GM12878 (cell line): ENCODE data around the gene NR6A1. TPM values are rescaled to one million over a fixed set of nuclear protein-coding genes. Genes with fewer than 3 reads are reported as not detected.

Source experiments
- ATAC-seq: fragments of 200-7000 bp; cut with Tn5 transposase; 3 replicates; pipeline ENCODE4 v1.9.1; 2020; ENCODE audit warnings: mild to moderate bottlenecking, moderate library complexity
- BruUV-seq: library from RNA; stranded (reverse); fragments of 400-500 nt; replicated peaks from 2 replicates; lab custom pipeline; 2021; lab: Mats Ljungman, UMichigan
- CTCF ChIA-PET: fragments of 300-600 bp; sonication (Branson Sonifier 250); formaldehyde crosslinking; extraction: SDS; loops from one replicate; lab custom pipeline; 2021; ENCODE audit warnings: inconsistent platforms; lab: Yijun Ruan, JAX
- POLR2A ChIA-PET: fragments of 350-600 bp; formaldehyde crosslinking; extraction: SDS; loops from one replicate; lab custom pipeline; 2021; ENCODE audit warnings: inconsistent platforms; lab: Charles Lee
- RAD21 ChIA-PET: fragments of 300-600 bp; sonication (Branson Sonifier 250); formaldehyde crosslinking; loops from one replicate; lab custom pipeline; 2023; ENCODE audit warnings: antibody characterized with exemption; ENCODE audit not compliant: unreplicated experiment; lab: Charles Lee
- SMC1A ChIA-PET: fragments of 300-600 bp; sonication (Branson Sonifier 250); formaldehyde crosslinking; loops from one replicate; lab custom pipeline; 2023; ENCODE audit not compliant: unreplicated experiment, uncharacterized antibody; lab: Charles Lee
- DNase-seq: peaks from one replicate; pipeline ENCODE4 v3.0.0-alpha.2; 2011; ENCODE audit warnings: low read depth, low spot score
- FAIRE-seq: peaks from 3 replicates; lab custom pipeline; 2011; peaks lifted over from hg19 to GRCh38; lab: Jason Lieb, UNC
- H2AFZ ChIP-seq: 2 replicates; pipeline ENCODE4 v1.6.0; 2011; ENCODE audit warnings: low read depth, low read length, control low read depth; ENCODE audit not compliant: control insufficient read depth
- H3K27ac ChIP-seq: 2 replicates; pipeline ENCODE4 v1.5.1; 2011; ENCODE audit warnings: control low read depth; ENCODE audit not compliant: control insufficient read depth, insufficient read depth
- H3K27me3 ChIP-seq, 2 experiments: replicated peaks in 1 of 2; 2 replicates each; pipeline versions ENCODE4 v1.6.0 to v1.6.1; 2011; ENCODE audit warnings: low read length in 1 of 2; ENCODE audit not compliant: control insufficient read depth in 2 of 2, insufficient read depth in 2 of 2
- H3K36me3 ChIP-seq, 2 experiments: 2 replicates each; pipeline ENCODE4 v1.5.1; 2011; ENCODE audit warnings: low read length in 1 of 2; ENCODE audit not compliant: control insufficient read depth in 2 of 2, insufficient read depth in 2 of 2
- H3K4me1 ChIP-seq: 2 replicates; pipeline ENCODE4 v1.6.1; 2011; ENCODE audit warnings: mild to moderate bottlenecking, low read length, moderate library complexity, mixed read lengths; ENCODE audit not compliant: control insufficient read depth, insufficient read depth
- H3K4me2 ChIP-seq: 2 replicates; pipeline ENCODE4 v1.6.0; 2011; ENCODE audit warnings: control low read depth; ENCODE audit not compliant: control insufficient read depth, insufficient read depth
- H3K4me3 ChIP-seq: fragments of 200-600 bp; sonication (generic); 2 replicates; pipeline ENCODE4 v1.5.1; 2016
- H3K79me2 ChIP-seq: 2 replicates; pipeline ENCODE4 v1.6.0; 2011; ENCODE audit warnings: low read length; ENCODE audit not compliant: control insufficient read depth, insufficient read depth
- H3K9ac ChIP-seq: 2 replicates; pipeline ENCODE4 v1.8.0; 2011; ENCODE audit warnings: low read length, control low read depth, mixed read lengths; ENCODE audit not compliant: control insufficient read depth, insufficient read depth
- H3K9me3 ChIP-seq: replicated peaks from 3 replicates; pipeline ENCODE4 v1.5.1; 2011; ENCODE audit warnings: mild to moderate bottlenecking, low read length; ENCODE audit not compliant: control insufficient read depth, insufficient read depth
- H4K20me1 ChIP-seq: 2 replicates; pipeline ENCODE4 v1.6.0; 2011; ENCODE audit not compliant: control insufficient read depth, insufficient read depth
- ATF3 ChIP-seq: IDR thresholded peaks from 2 replicates; pipeline ENCODE4 v1.6.1; 2011; ENCODE audit warnings: low read depth, mild to moderate bottlenecking, low read length, moderate library complexity, borderline replicate concordance; ENCODE audit errors: extremely low read depth
- BACH1 ChIP-seq: fragments of 450-650 bp; IDR thresholded peaks from 2 replicates; pipeline ENCODE4 v1.6.1; 2017; ENCODE audit warnings: mild to moderate bottlenecking, borderline replicate concordance
- BMI1 ChIP-seq: fragments of 450-650 bp; IDR thresholded peaks from 2 replicates; pipeline ENCODE4 v1.6.1; 2016; ENCODE audit warnings: mild to moderate bottlenecking, moderate library complexity, borderline replicate concordance
- CBX3 ChIP-seq: fragments of 200-600 bp; sonication (generic); IDR thresholded peaks from 2 replicates; pipeline ENCODE4 v1.6.1; 2016; ENCODE audit warnings: low read depth, borderline replicate concordance
- CBX5 ChIP-seq: sonication (generic); IDR thresholded peaks from 2 replicates; pipeline ENCODE4 v1.6.1; 2016; ENCODE audit warnings: low read depth, moderate library complexity, mild to moderate bottlenecking, inconsistent platforms
- CEBPZ ChIP-seq: fragments of 150-350 bp; IDR thresholded peaks from 2 replicates; pipeline ENCODE4 v1.6.1; 2016; ENCODE audit warnings: low read depth, low read length
- CREM ChIP-seq: IDR thresholded peaks from 2 replicates; pipeline ENCODE4 v1.6.1; 2014; ENCODE audit warnings: antibody characterized with exemption, low read depth
- FOS ChIP-seq: IDR thresholded peaks from 3 replicates; pipeline ENCODE4 v1.6.1; 2011; ENCODE audit warnings: borderline replicate concordance; ENCODE audit not compliant: insufficient read length; ENCODE audit errors: extremely low read depth
- HSF1 ChIP-seq: fragments of 150-350 bp; IDR thresholded peaks from 2 replicates; pipeline ENCODE4 v1.6.1; 2014; ENCODE audit warnings: mild to moderate bottlenecking, low read depth, low read length
- JUNB ChIP-seq: IDR thresholded peaks from 2 replicates; pipeline ENCODE4 v1.6.1; 2016; ENCODE audit warnings: antibody characterized with exemption, mild to moderate bottlenecking
- KDM1A ChIP-seq: fragments of 200-600 bp; sonication (generic); IDR thresholded peaks from 2 replicates; pipeline ENCODE4 v1.6.1; 2016; ENCODE audit warnings: borderline replicate concordance
- MXI1 ChIP-seq: fragments of 150-350 bp; IDR thresholded peaks from 2 replicates; pipeline ENCODE4 v1.6.1; 2011; ENCODE audit warnings: low read depth, mild to moderate bottlenecking, inconsistent platforms, low read length, improper control_type of control experiment
- RAD51 ChIP-seq: fragments of 450-650 bp; IDR thresholded peaks from 2 replicates; pipeline ENCODE4 v1.6.1; 2016; ENCODE audit warnings: moderate library complexity, mild to moderate bottlenecking, inconsistent platforms
- TAF1 ChIP-seq: IDR thresholded peaks from 2 replicates; pipeline ENCODE4 v1.6.1; 2011; ENCODE audit warnings: mild to moderate bottlenecking, low read depth, low read length, borderline replicate concordance
- TBL1XR1 ChIP-seq: IDR thresholded peaks from 2 replicates; pipeline ENCODE4 v1.6.1; 2012; ENCODE audit warnings: low read depth, low read length, improper control_type of control experiment
- ZNF207 ChIP-seq: fragments of 450-650 bp; IDR thresholded peaks from 2 replicates; pipeline ENCODE4 v1.6.1; 2014; ENCODE audit warnings: antibody characterized with exemption, mild to moderate bottlenecking, borderline replicate concordance
- ZNF217 ChIP-seq: fragments of 450-650 bp; IDR thresholded peaks from 2 replicates; pipeline ENCODE4 v1.6.1; 2017; ENCODE audit warnings: antibody characterized with exemption, mild to moderate bottlenecking
- ZNF24 ChIP-seq: fragments of 450-650 bp; IDR thresholded peaks from 2 replicates; pipeline ENCODE4 v1.6.1; 2017; ENCODE audit warnings: antibody characterized with exemption, mild to moderate bottlenecking
- ZNF622 ChIP-seq: fragments of 450-650 bp; IDR thresholded peaks from 2 replicates; pipeline ENCODE4 v1.6.1; 2017; ENCODE audit warnings: mild to moderate bottlenecking, inconsistent platforms
- ZZZ3 ChIP-seq: IDR thresholded peaks from 2 replicates; pipeline ENCODE4 v1.6.1; 2011; ENCODE audit warnings: low read depth; ENCODE audit not compliant: control insufficient read depth, insufficient read length
- WGBS: methylation state at CpG from one replicate; pipeline ENCODE4 v1.1.6; 2016; ENCODE audit warnings: low lambda C conversion rate; ENCODE audit not compliant: insufficient replicate concordance, insufficient coverage; ENCODE audit errors: missing lambda C conversion rate; 5-methylcytosine and 5-hydroxymethylcytosine counted together
- in situ Hi-C: fragments of 300-500 bp; cut with MboI; formaldehyde crosslinking; loops from 9 replicates; pipeline ENCODE4 v1.14.3; 2018; ENCODE audit warnings: mixed read lengths
- intact Hi-C: fragments of 100-400 bp; cut with micrococcal nuclease; formaldehyde crosslinking; loops from one replicate; pipeline ENCODE4 v1.14.2; 2022; ENCODE audit not compliant: unreplicated experiment
- polyA plus RNA-seq, 11 experiments: library from polyadenylated mRNA; depleted of rRNA in 4 of 11; unstranded in 6 of 11; stranded (reverse) in 5 of 11; fragments of >200 nt; fragmentation: Nextera tagmentation in 4 of 11; fragmentation: Illumina TruSeq in 1 of 11; extraction: Ambion mirVana in 4 of 11; extraction: Trizol in 1 of 11; gene quantifications; 1 replicate in 1 of 11; 2 replicates in 10 of 11; pipeline versions ENCODE4 v1.2.1 to v1.2.3, GENCODE V29; 2011 to 2016; ENCODE audit warnings: inconsistent platforms in 2 of 11, missing spikeins in 2 of 11, low read depth in 1 of 11
- total RNA-seq, 4 experiments: library from RNA; depleted of rRNA in 3 of 4; stranded (reverse); fragments of >200 nt in 3 of 4; fragmentation: Illumina TruSeq in 1 of 4; extraction: Trizol in 1 of 4; gene quantifications; 2 replicates each; pipeline versions ENCODE4 v1.2.1 to v1.2.3, GENCODE V29; 2013 to 2021

NR6A1 gene
- total and polyA plus RNA-seq, 10 of the 15 experiments (the other 5 are each of a cell fraction or from before 2014, with no cell fraction given), result 1.2 to 9.2 (median 4.6) TPM

GRCh38 chr9:124659099-124659659, 111.9 kb downstream of the NR6A1 start:
- RAD21 ChIA-PET, result interaction anchor here (0.9 to 7.1 kb wide), 11 partner anchors 12 to 596 kb away, joined by 3 to 172 read pairs (median 5); partner anchors contain the start of genes HSPA5, NR6A1 and WDR38
- Histone ChIP-seq H3K27ac (peak overlapping the region; percentile 96), H3K27me3 (no peaks in the 10 kb centered on the region), H4K20me1 (no peaks in the 10 kb centered on the region), H3K9me3 (no peaks in the 10 kb centered on the region; the same call in 2 of the 3 replicates), H3K4me2 (peak overlapping the region; percentile 75), H3K4me1 (0 out of 2 replicates have a peak, but pooled peaks cover 3% of the 10 kb centered on the region), H3K9ac (peak overlapping the region; percentile 84), H3K4me3 (peak overlapping the region; percentile 75), H3K79me2 (peaks cover 60% of the 10 kb centered on the region), H2AFZ (peak overlapping the region; percentile 88), H3K36me3 (no peaks in the 10 kb centered on the region)
- CTCF ChIA-PET, result interaction anchor here (0.7 to 7.0 kb wide), 7 partner anchors 11 to 112 kb away, joined by 3 to 95 read pairs (median 4); partner anchors contain the start of gene NR6A1
- BruUV-seq, result no TSS peak
- 7% methylated on average over 15 of the region's 15 CpGs for WGBS
- in situ Hi-C loops, result no loop called here
- ATAC-seq, result peak; percentile 82
- intact Hi-C loops, result loop anchor here (2.0 kb wide), 1 partner anchor 54 kb away; no protein-coding TSS in a partner anchor
- POLR2A ChIA-PET, result interaction anchor here (0.5 to 6.8 kb wide), 13 partner anchors 11 to 110 kb away, joined by 3 to 146 read pairs (median 6); no protein-coding TSS in a partner anchor
- SMC1A ChIA-PET, result interaction anchor here (0.6 to 7.1 kb wide), 19 partner anchors 15 to 194 kb away, joined by 3 to 160 read pairs (median 11); partner anchors contain the start of genes NR6A1 and WDR38
- peak; percentile 74 for FAIRE-seq
- peak; percentile 81 for DNase-seq
- TF ChIP-seq ZZZ3 (no peak), CBX3 (no peak), BACH1 (peak; percentile 56), RAD51 (no peak), HSF1 (no peak), CREM (peak; percentile 62), ATF3 (no peak), ZNF24 (peak; percentile 22; the same call in 1 of the 2 replicates), MXI1 (no peak; the same call in 1 of the 2 replicates), CEBPZ (no peak), TAF1 (peak; percentile 54; the same call in 1 of the 2 replicates), BMI1 (0 out of 2 replicates have a peak, but pooled peaks have one; percentile 32), TBL1XR1 (no peak), FOS (no peak), ZNF207 (no peak), KDM1A (no peak), CBX5 (0 out of 2 replicates have a peak, but pooled peaks have one; percentile 53), ZNF217 (peak; percentile 41; the same call in 1 of the 2 replicates), ZNF622 (no peak), JUNB (no peak; the same call in 1 of the 2 replicates)
